ENCODE data around the gene VWA3B.
"Not testable (repeated sequence)": the region's sequence is repeated elsewhere in the genome, so short reads cannot be mapped to it uniquely, and the experiment has no call there.

The VWA3B gene

GRCh38 chr2:98140210-98140609, 53.2 kb downstream of the VWA3B start:
- peak; percentile 14 for DNase-seq

GRCh38 chr2:98142106-98142791, 55.3 kb downstream of the VWA3B start:
- DNase-seq, result no peak

GRCh38 chr2:98145070-98145469, 58.1 kb downstream of the VWA3B start:
- DNase-seq, result no peak

GRCh38 chr2:98147900-98148299, 60.9 kb downstream of the VWA3B start:
- not testable (repeated sequence) for DNase-seq

- no peak for DNase-seq
Measured at GRCh38 chr2:98148595-98149332, 61.8 kb downstream of the VWA3B start.

GRCh38 chr2:98149333-98149697, 62.3 kb downstream of the VWA3B start:
- DNase-seq, result peak; percentile 66

GRCh38 chr2:98153481-98153880, 66.5 kb downstream of the VWA3B start:
- DNase-seq, result peak; percentile 17

- no peak for DNase-seq
Measured at GRCh38 chr2:98155291-98155690, 68.3 kb downstream of the VWA3B start.

- DNase-seq, result no peak
Measured at GRCh38 chr2:98155716-98156115, 68.7 kb downstream of the VWA3B start.

- no peak for DNase-seq
Measured at GRCh38 chr2:98156304-98156703, 69.3 kb downstream of the VWA3B start.

GRCh38 chr2:98157557-98157956, 70.6 kb downstream of the VWA3B start:
- no peak for DNase-seq

- DNase-seq, result no peak
Measured at GRCh38 chr2:98158305-98158704, 71.3 kb downstream of the VWA3B start.

- no peak for DNase-seq
Measured at GRCh38 chr2:98160554-98160953, 73.6 kb downstream of the VWA3B start.

GRCh38 chr2:98161186-98161585, 74.2 kb downstream of the VWA3B start:
- no peak for DNase-seq

GRCh38 chr2:98164256-98164655, 77.3 kb downstream of the VWA3B start:
- DNase-seq, result no peak

- no peak for DNase-seq
Measured at GRCh38 chr2:98165516-98166071, 78.6 kb downstream of the VWA3B start.

- no peak for DNase-seq
Measured at GRCh38 chr2:98167916-98168315, 80.9 kb downstream of the VWA3B start.

- no peak for DNase-seq
Measured at GRCh38 chr2:98170076-98170475, 83.1 kb downstream of the VWA3B start.

- no peak for DNase-seq
Measured at GRCh38 chr2:98172150-98172765, 85.3 kb downstream of the VWA3B start.

- DNase-seq, result no peak
Measured at GRCh38 chr2:98172951-98173350, 86.0 kb downstream of the VWA3B start.

- no peak for DNase-seq
Measured at GRCh38 chr2:98175811-98176210, 88.8 kb downstream of the VWA3B start.

- no peak for DNase-seq
Measured at GRCh38 chr2:98177286-98177685, 90.3 kb downstream of the VWA3B start.

GRCh38 chr2:98177986-98178385, 91.0 kb downstream of the VWA3B start:
- DNase-seq, result no peak

GRCh38 chr2:98180456-98180855, 93.5 kb downstream of the VWA3B start:
- DNase-seq, result no peak

All from COR-L47 (cell line).